ENCODE results near the gene GPHB5.

GRCh38 chr14:63361790-63362189 is 43.1 kb upstream of the GPHB5 start:
- peak; percentile 36 for TF ChIP-seq CTCF (IDR thresholded peaks at IDR 0.05; ENCODE audit: borderline replicate concordance, extremely low read depth, low read length, poor library complexity, severe bottlenecking)
- TF ChIP-seq EZH2 (IDR thresholded peaks at IDR 0.05; ENCODE audit: borderline replicate concordance, low read depth, low read length, severe bottlenecking): no peak
